GM12891 (cell line): ENCODE measurements around the gene MFSD12.

Experiments
- POLR2A ChIP-seq: IDR thresholded peaks from 2 replicates; pipeline ENCODE4 v1.6.1; 2011; ENCODE audit warnings: low read depth, low read length, control low read depth
- POLR2AphosphoS5 ChIP-seq: IDR thresholded peaks from 2 replicates; pipeline ENCODE4 v1.6.1; 2011; ENCODE audit warnings: low read depth, low read length, control low read depth
- SPI1 ChIP-seq: IDR thresholded peaks from 2 replicates; pipeline ENCODE4 v1.6.1; 2011; ENCODE audit warnings: low read depth, low read length, control low read depth
- TAF1 ChIP-seq: IDR thresholded peaks from 2 replicates; pipeline ENCODE4 v1.6.1; 2011; ENCODE audit warnings: low read depth, low read length, control low read depth

- TF ChIP-seq TAF1 (no peak), POLR2A (no peak), POLR2AphosphoS5 (no peak), SPI1 (no peak)
These were observed 6.5 kb upstream of the MFSD12 start for GRCh38 chr19:3563709-3564524.
